B cell (primary cell): ENCODE results near the gene PROCR. TPM values are rescaled to one million over a fixed set of nuclear protein-coding genes. Genes with fewer than 3 reads are reported as not detected.
"Not testable (repeated sequence)": the region's sequence is repeated elsewhere in the genome, so short reads cannot be mapped to it uniquely, and the experiment has no call there.

ENCODE experiments used
- ATAC-seq: fragments of 200-7000 bp; cut with Tn5 transposase; one replicate; pipeline ENCODE4 v1.10.0; 2021; ENCODE audit warnings: low read depth, mild to moderate bottlenecking, moderate number of reproducible peaks, moderate library complexity
- CTCF ChIA-PET: fragments of 350-600 bp; sonication (Branson Sonifier 250); formaldehyde crosslinking; loops from one replicate; lab custom pipeline; 2021; ENCODE audit warnings: antibody characterized with exemption, inconsistent platforms; lab: Charles Lee
- POLR2A ChIA-PET: fragments of 350-600 bp; sonication (Branson Sonifier 250); formaldehyde crosslinking; loops from one replicate; lab custom pipeline; 2021; ENCODE audit warnings: antibody characterized with exemption; lab: Charles Lee
- DNase-seq: peaks from one replicate; pipeline ENCODE4 v3.0.0; 2013
- H2AFZ ChIP-seq: 2 replicates; pipeline ENCODE4 v1.6.1; 2012; ENCODE audit warnings: mild to moderate bottlenecking, low read depth, low read length; ENCODE audit not compliant: insufficient read depth, poor library complexity, severe bottlenecking
- H3K27ac ChIP-seq, 2 donors: 1 replicate in 1 of 2; 2 replicates in 1 of 2; pipeline ENCODE4 v1.5.1; 2012 to 2013; ENCODE audit warnings: low read length in 2 of 2, mild to moderate bottlenecking in 2 of 2, moderate library complexity in 1 of 2
- H3K27me3 ChIP-seq, 4 experiments: fragments of 200-600 bp in 1 of 4; sonication (generic) in 1 of 4; replicated peaks in 1 of 4; 1 replicate in 2 of 4; 2 replicates in 2 of 4; pipeline versions ENCODE4 v1.6.1 to v1.7.0; 2013 to 2016; ENCODE audit warnings: low read length in 3 of 4, mild to moderate bottlenecking in 2 of 4, mixed read lengths in 1 of 4, moderate library complexity in 1 of 4; ENCODE audit not compliant: insufficient read depth in 4 of 4, control insufficient read depth in 3 of 4; ENCODE audit errors: control extremely low read depth in 1 of 4
- H3K36me3 ChIP-seq, 2 experiments: replicated peaks in 1 of 2; 1 replicate in 1 of 2; 2 replicates in 1 of 2; pipeline versions ENCODE4 v1.6.1 to v1.7.1; 2013; ENCODE audit warnings: low read length in 1 of 2; ENCODE audit not compliant: insufficient read depth in 2 of 2, control insufficient read depth in 1 of 2; ENCODE audit errors: control extremely low read depth in 1 of 2, extremely low read depth in 1 of 2
- H3K4me1 ChIP-seq, 2 donors: fragments of 200-600 bp in 1 of 2; sonication (generic) in 1 of 2; 1 replicate in 1 of 2; 2 replicates in 1 of 2; pipeline versions ENCODE4 v1.5.1 to v1.6.1; 2013 to 2017; ENCODE audit warnings: low read length in 2 of 2; ENCODE audit not compliant: control insufficient read depth in 2 of 2, insufficient read depth in 2 of 2
- H3K4me2 ChIP-seq: replicated peaks from 2 replicates; pipeline ENCODE3; 2012; ENCODE audit warnings: mild to moderate bottlenecking, low read depth, low read length; ENCODE audit not compliant: poor library complexity, severe bottlenecking
- H3K4me3 ChIP-seq, 5 experiments: fragments of 200-600 bp in 1 of 5; sonication (generic) in 1 of 5; 1 replicate in 3 of 5; 2 replicates in 2 of 5; pipeline versions ENCODE4 v1.5.1 to v1.7.0; 2011 to 2016; ENCODE audit warnings: low read length in 4 of 5, mild to moderate bottlenecking in 4 of 5, low read depth in 2 of 5, control low read depth in 1 of 5, moderate library complexity in 1 of 5; ENCODE audit not compliant: insufficient read depth in 1 of 5; ENCODE audit errors: control extremely low read depth in 1 of 5, extremely low read depth in 1 of 5
- H3K79me2 ChIP-seq: fragments of 200-600 bp; sonication (generic); one replicate; pipeline ENCODE4 v1.6.0; 2016; ENCODE audit warnings: low read length; ENCODE audit not compliant: control insufficient read depth, insufficient read depth
- H3K9ac ChIP-seq: fragments of 200-600 bp; sonication (generic); 2 replicates; pipeline ENCODE4 v1.6.1; 2017; ENCODE audit warnings: mild to moderate bottlenecking, low read length, moderate library complexity
- H3K9me3 ChIP-seq, 3 donors: one replicate each; pipeline versions ENCODE4 v1.6.1 to v1.7.1; 2013; ENCODE audit warnings: low read length in 2 of 3; ENCODE audit not compliant: control insufficient read depth in 2 of 3, insufficient read depth in 1 of 3; ENCODE audit errors: control extremely low read depth in 1 of 3
- H4K20me1 ChIP-seq: 2 replicates; pipeline ENCODE4 v1.6.0; 2012; ENCODE audit warnings: mild to moderate bottlenecking, low read length; ENCODE audit not compliant: insufficient read depth, control insufficient read depth, poor library complexity, severe bottlenecking
- H3K27ac Mint-ChIP-seq: one replicate; pipeline ENCODE4 v1.8.0; 2021; ENCODE audit warnings: mixed read lengths
- H3K27me3 Mint-ChIP-seq: one replicate; pipeline ENCODE4 v1.8.0; 2021; ENCODE audit warnings: mixed read lengths
- H3K4me1 Mint-ChIP-seq: one replicate; pipeline ENCODE4 v1.8.0; 2021; ENCODE audit warnings: mixed read lengths
- H3K4me3 Mint-ChIP-seq: one replicate; pipeline ENCODE4 v1.8.0; 2021; ENCODE audit warnings: mixed read lengths
- H3K9me3 Mint-ChIP-seq: one replicate; pipeline ENCODE4 v1.8.0; 2022; ENCODE audit warnings: mixed read lengths; ENCODE audit not compliant: insufficient read depth
- EZH2 ChIP-seq: IDR thresholded peaks from 2 replicates; pipeline ENCODE4 v1.6.1; 2012; ENCODE audit warnings: borderline replicate concordance, low read depth, mild to moderate bottlenecking, moderate library complexity, low read length; ENCODE audit not compliant: insufficient read depth, poor library complexity, severe bottlenecking
- WGBS: methylation state at CpG from one replicate; pipeline ENCODE4 v1.1.5; 2013; ENCODE audit warnings: missing lambda C conversion rate; ENCODE audit not compliant: insufficient coverage; 5-methylcytosine and 5-hydroxymethylcytosine counted together
- intact Hi-C: fragments of 100-400 bp; cut with micrococcal nuclease; formaldehyde crosslinking; loops from one replicate; pipeline ENCODE4 v1.10.0; 2022
- polyA plus RNA-seq: library from polyadenylated mRNA; depleted of rRNA; stranded (reverse); fragments of >200 nt; gene quantifications from 2 replicates; pipeline ENCODE4 v1.2.3, GENCODE V29; 2012
- total RNA-seq, 2 donors: library from RNA; stranded (reverse); fragments of 120-200 nt in 1 of 2; gene quantifications; 1 replicate in 1 of 2; 2 replicates in 1 of 2; pipeline versions ENCODE4 v1.2.3 to v1.2.4, GENCODE V29; 2013 to 2022
- TF ChIP-seq, protein P1 (sequence below): fragments of 200-600 bp; IDR thresholded peaks from one replicate; pipeline ENCODE4 v1.8.0; 2022; ENCODE audit warnings: antibody characterized with exemption, mild to moderate bottlenecking

The PROCR gene
- total and polyA plus RNA-seq, 2 donors (not counting 1 experiment from before 2014, with no cell fraction given), result 0.30 to 0.57 TPM

DNA sequence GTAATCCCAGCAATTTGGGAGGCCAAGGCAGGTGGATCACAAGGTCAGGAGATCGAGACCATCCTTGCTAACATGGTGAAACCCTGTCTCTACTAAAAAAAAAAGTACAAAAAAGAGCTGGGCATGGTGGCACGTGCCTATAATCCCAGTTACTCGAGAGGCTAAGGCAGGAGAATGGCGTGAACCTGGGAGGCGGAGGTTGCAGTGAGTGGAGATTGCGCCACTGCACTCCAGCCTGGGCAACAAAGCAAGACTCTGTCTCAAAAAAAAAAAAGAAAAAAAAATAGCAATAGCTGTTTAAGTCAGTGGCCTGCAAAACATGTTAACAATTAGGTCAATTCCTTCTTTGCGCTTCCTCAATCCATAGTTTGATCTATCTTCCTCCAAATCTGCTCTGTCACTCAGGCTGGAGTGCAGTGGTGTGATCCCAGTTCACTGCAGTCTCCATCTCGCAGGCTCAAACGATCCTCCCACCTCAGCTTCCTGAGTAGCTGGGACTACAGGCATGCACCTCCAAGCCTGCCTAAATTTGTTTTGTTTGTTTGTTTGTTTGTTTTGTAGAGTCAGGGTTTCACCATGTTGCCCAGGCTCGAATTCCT lies 14.9 kb downstream of the PROCR start:
- H3K9me3 ChIP-seq, DNase-seq, H3K36me3 ChIP-seq, H3K4me1 Mint-ChIP-seq, H3K27me3 Mint-ChIP-seq, H3K9ac ChIP-seq, H3K4me1 ChIP-seq, ATAC-seq, H4K20me1 ChIP-seq, H3K4me3 ChIP-seq, H3K9me3 Mint-ChIP-seq, intact Hi-C loops, H2AFZ ChIP-seq, H3K27ac ChIP-seq, H3K27me3 ChIP-seq, H3K79me2 ChIP-seq, H3K4me2 ChIP-seq, H3K4me3 Mint-ChIP-seq, H3K27ac Mint-ChIP-seq: not testable (repeated sequence)
- ChIA-PET CTCF (interaction anchor here (0.6 kb wide), 1 partner anchor 11 kb away, joined by 3 read pairs; no protein-coding TSS in a partner anchor), POLR2A (interaction anchor here (0.8 kb wide), 1 partner anchor 49 kb away, joined by 6 read pairs; no protein-coding TSS in a partner anchor)
- WGBS, result 83% methylated on average over 6 of the region's 10 CpGs

DNA sequence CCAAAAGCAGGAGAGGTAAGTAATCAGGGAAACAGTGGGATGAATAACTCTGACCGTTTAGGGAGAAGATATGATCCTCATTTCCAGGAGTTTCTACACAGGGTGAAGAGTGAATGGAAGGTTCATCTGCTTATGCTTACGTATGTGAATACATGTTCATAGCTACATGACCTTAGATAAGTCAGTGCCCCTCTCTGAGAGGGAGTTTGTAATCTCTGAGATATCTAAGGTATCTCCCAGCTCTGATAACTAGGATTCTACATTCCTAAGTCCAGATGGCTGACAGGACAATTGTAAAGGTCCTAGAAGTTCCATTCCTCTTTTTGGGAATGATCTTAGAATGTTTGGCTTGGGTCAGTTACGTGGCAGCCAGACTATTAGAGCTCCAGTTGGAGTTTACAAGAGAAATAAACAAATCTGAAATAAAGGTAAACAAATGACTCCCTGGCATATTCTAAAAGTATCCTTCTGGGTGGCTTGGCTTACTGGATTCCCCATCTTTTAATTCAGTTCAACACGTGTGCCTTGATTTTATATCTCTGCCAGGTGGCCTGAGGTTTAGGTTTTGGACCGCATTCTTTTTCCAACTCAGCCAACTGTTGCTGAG lies 15.8 kb downstream of the PROCR start:
- TF ChIP-seq, protein P1, sequence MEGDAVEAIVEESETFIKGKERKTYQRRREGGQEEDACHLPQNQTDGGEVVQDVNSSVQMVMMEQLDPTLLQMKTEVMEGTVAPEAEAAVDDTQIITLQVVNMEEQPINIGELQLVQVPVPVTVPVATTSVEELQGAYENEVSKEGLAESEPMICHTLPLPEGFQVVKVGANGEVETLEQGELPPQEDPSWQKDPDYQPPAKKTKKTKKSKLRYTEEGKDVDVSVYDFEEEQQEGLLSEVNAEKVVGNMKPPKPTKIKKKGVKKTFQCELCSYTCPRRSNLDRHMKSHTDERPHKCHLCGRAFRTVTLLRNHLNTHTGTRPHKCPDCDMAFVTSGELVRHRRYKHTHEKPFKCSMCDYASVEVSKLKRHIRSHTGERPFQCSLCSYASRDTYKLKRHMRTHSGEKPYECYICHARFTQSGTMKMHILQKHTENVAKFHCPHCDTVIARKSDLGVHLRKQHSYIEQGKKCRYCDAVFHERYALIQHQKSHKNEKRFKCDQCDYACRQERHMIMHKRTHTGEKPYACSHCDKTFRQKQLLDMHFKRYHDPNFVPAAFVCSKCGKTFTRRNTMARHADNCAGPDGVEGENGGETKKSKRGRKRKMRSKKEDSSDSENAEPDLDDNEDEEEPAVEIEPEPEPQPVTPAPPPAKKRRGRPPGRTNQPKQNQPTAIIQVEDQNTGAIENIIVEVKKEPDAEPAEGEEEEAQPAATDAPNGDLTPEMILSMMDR, result no peak
- no peak for TF ChIP-seq EZH2
- no peaks in the 10 kb centered on the region for H3K4me1 Mint-ChIP-seq
- POLR2A ChIA-PET, result no interaction called here
- Histone ChIP-seq H3K36me3 (no peaks in the 10 kb centered on the region), H3K27ac (no peak overlapping the region), H3K9ac (no peak overlapping the region), H3K79me2 (no peaks in the 10 kb centered on the region), H3K4me1 (no peaks in the 10 kb centered on the region), H4K20me1 (no peaks in the 10 kb centered on the region), H3K9me3 (no peaks in the 10 kb centered on the region), H2AFZ (no peak overlapping the region), H3K4me3 (no peak overlapping the region), H3K27me3 (no peaks in the 10 kb centered on the region), H3K4me2 (no peak overlapping the region)
- no peak overlapping the region for H3K4me3 Mint-ChIP-seq
- CTCF ChIA-PET, result no interaction called here
- H3K27ac Mint-ChIP-seq, result no peak overlapping the region
- intact Hi-C loops, result no loop called here
- ATAC-seq, result no peak
- DNase-seq, result no peak
- H3K9me3 Mint-ChIP-seq, result no peaks in the 10 kb centered on the region
- 67% methylated on average over 1 of the region's 5 CpGs for WGBS
- peaks cover 5% of the 10 kb centered on the region for H3K27me3 Mint-ChIP-seq

DNA sequence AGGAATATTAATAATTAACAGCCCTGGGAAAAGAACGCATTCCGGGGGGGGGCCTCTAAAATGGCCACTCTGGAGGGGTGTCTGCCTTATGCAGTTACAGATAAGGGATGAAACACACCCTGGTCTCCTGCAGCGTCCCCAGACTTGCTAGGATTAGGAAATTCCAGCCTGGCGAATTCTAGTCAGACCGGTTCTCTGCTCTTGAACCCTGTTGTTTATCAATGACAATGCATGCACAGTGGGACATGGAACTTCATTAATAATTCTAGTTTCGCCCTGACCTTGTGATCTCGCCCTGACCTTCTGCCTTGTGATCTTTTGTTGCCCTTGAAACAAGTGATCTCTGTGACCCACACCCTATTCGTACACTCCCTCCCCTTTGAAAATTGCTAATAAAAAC lies 17.4 kb downstream of the PROCR start:
- H4K20me1 ChIP-seq, H3K4me2 ChIP-seq, H3K79me2 ChIP-seq, H3K4me3 ChIP-seq, H3K27ac Mint-ChIP-seq, intact Hi-C loops, H3K9me3 Mint-ChIP-seq, H3K4me3 Mint-ChIP-seq, H3K4me1 ChIP-seq, DNase-seq, H3K36me3 ChIP-seq, H3K4me1 Mint-ChIP-seq, H2AFZ ChIP-seq, POLR2A ChIA-PET, H3K9ac ChIP-seq, H3K9me3 ChIP-seq, H3K27me3 ChIP-seq, CTCF ChIA-PET, H3K27ac ChIP-seq, ATAC-seq, H3K27me3 Mint-ChIP-seq: not testable (repeated sequence)
- 98% methylated on average over 5 of the region's 8 CpGs for WGBS
